Measurements from ENCODE around the gene TTLL5. TPM values are rescaled to one million over a fixed set of nuclear protein-coding genes. Genes with fewer than 3 reads are reported as not detected.
A peak's percentile ranks its signal among the peaks of the same experiment; 100 is the strongest.

The TTLL5 gene
- total and polyA plus RNA-seq, 10 of the 15 experiments (the other 5 are each of a cell fraction or from before 2014, with no cell fraction given), result 3.2 to 25.9 (median 13.8) TPM

- 100% methylated on average over 2 of the region's 2 CpGs for WGBS (ENCODE audit: insufficient coverage, insufficient replicate concordance, low lambda C conversion rate, missing lambda C conversion rate)
- ATAC-seq (no peak), FAIRE-seq (no peak), DNase-seq (ENCODE audit: low read depth, low spot score) (no peak)
- Histone ChIP-seq H4K20me1 (ENCODE audit: control insufficient read depth, insufficient read depth) (no peaks in the 10 kb centered on the region), H3K9me3 (replicated peaks; ENCODE audit: control insufficient read depth, insufficient read depth, low read length) (no peaks in the 10 kb centered on the region), H3K36me3 (ENCODE audit: control insufficient read depth in 2 of 2, insufficient read depth in 2 of 2, low read length in 1 of 2) (peaks cover 0 to 17% of the 10 kb centered on the region in 2 experiments; a peak in 2 of 4 replicates), H3K4me1 (ENCODE audit: control insufficient read depth, insufficient read depth, low read length) (no peaks in the 10 kb centered on the region), H2AFZ (ENCODE audit: control insufficient read depth, low read depth, low read length) (no peak overlapping the region), H3K79me2 (ENCODE audit: control insufficient read depth, insufficient read depth, low read length) (peaks cover 33% of the 10 kb centered on the region), H3K4me3 (no peak overlapping the region), H3K27me3 (replicated peaks in 1 of 2; ENCODE audit: control insufficient read depth in 2 of 2, insufficient read depth in 2 of 2, low read length in 1 of 2) (no peaks in the 10 kb centered on the region), H3K27ac (ENCODE audit: control insufficient read depth, insufficient read depth) (no peak overlapping the region), H3K4me2 (ENCODE audit: control insufficient read depth, insufficient read depth) (peak overlapping the region; percentile 46; the same call in 1 of the 2 replicates), H3K9ac (ENCODE audit: control insufficient read depth, insufficient read depth, low read length) (no peak overlapping the region)
- TF ChIP-seq SMARCA5 (IDR thresholded peaks at IDR 0.05), result peak; percentile 65; the same call in 1 of the 2 replicates
- TF ChIP-seq CEBPZ (IDR thresholded peaks at IDR 0.05; ENCODE audit: low read depth, low read length), result no peak
- CTCF ChIA-PET, result interaction anchor here (1.2 to 13.0 kb wide), 4 partner anchors 39 to 167 kb away, joined by 5 to 578 read pairs (median 67); partner anchors contain the start of gene FLVCR2
- RAD21 ChIA-PET (ENCODE audit: unreplicated experiment), result interaction anchor here (0.6 to 13.7 kb wide), 3 partner anchors 81 to 172 kb away, joined by 3 to 320 read pairs (median 3); partner anchors contain the start of gene FLVCR2
- intact Hi-C loops (cut with micrococcal nuclease; ENCODE audit: unreplicated experiment) (loop anchor here (10.0 kb wide), 1 partner anchor 524 kb away; no protein-coding TSS in a partner anchor), in situ Hi-C loops (cut with MboI) (loop anchor here (10.0 kb wide), 1 partner anchor 534 kb away; the partner anchor contains the start of gene NEK9)
- no TSS peak for BruUV-seq (replicated peaks)
- POLR2A ChIA-PET, result interaction anchor here (0.6 to 1.4 kb wide), 3 partner anchors 10 to 118 kb away, joined by 3 to 4 read pairs (median 3); no protein-coding TSS in a partner anchor
- SMC1A ChIA-PET (ENCODE audit: uncharacterized antibody, unreplicated experiment), result interaction anchor here (0.5 to 12.4 kb wide), 5 partner anchors 12 to 161 kb away, joined by 3 to 375 read pairs (median 4); partner anchors contain the start of genes BATF and FLVCR2
These were observed 2.1 kb upstream of the TTLL5 start for GRCh38 chr14:75658957-75659356.
